Thyroid gland (tissue), 4 donors: ENCODE measurements around the gene ARID3A.

Experiments used
- CTCF ChIP-seq, 6 experiments: fragments of 200-600 bp in 3 of 6; fragments of 450-650 bp in 3 of 6; sonication (generic) in 3 of 6; IDR thresholded peaks; one replicate each; pipeline ENCODE4 v1.5.1; 2016 to 2019; ENCODE audit warnings: antibody characterized with exemption in 6 of 6, mild to moderate bottlenecking in 2 of 6, inconsistent platforms in 1 of 6, moderate library complexity in 1 of 6
- POLR2A ChIP-seq, 2 donors: fragments of 450-650 bp; IDR thresholded peaks; one replicate each; pipeline ENCODE4 v1.6.1; 2017; ENCODE audit warnings: antibody characterized with exemption in 2 of 2, mild to moderate bottlenecking in 2 of 2, moderate library complexity in 1 of 2

GRCh38 chr19:1009981-1010538, 84.2 kb downstream of the ARID3A start:
- TF ChIP-seq POLR2A (IDR thresholded peaks at IDR 0.05) (no peak), CTCF (IDR thresholded peaks at IDR 0.05) (no peak)
